Measurements from ENCODE around the gene MTX1. TPM values are rescaled to one million over a fixed set of nuclear protein-coding genes. Genes with fewer than 3 reads are reported as not detected.
A peak's percentile ranks its signal among the peaks of the same experiment; 100 is the strongest.

Gene MTX1
- total RNA-seq, 2 donors from 2014 or later, result 42.6 to 53.0 TPM

- H3K27me3 Mint-ChIP-seq, result no peaks in the 10 kb centered on the region
- H3K36me3 Mint-ChIP-seq, result no peaks in the 10 kb centered on the region
- peak; percentile 47 for DNase-seq (ENCODE audit: low spot score)
These were observed 29.9 kb upstream of the MTX1 start for GRCh38 chr1:155178441-155179111.

GRCh38 chr1:155179112-155180031 lies 29.1 kb upstream of the MTX1 start:
- no peak overlapping the region for H3K4me3 Mint-ChIP-seq
- DNase-seq (ENCODE audit: low spot score) (peak; percentile 34), ATAC-seq (no peak)
- no peaks in the 10 kb centered on the region for H3K36me3 Mint-ChIP-seq
- no peaks in the 10 kb centered on the region for H3K9me3 Mint-ChIP-seq
- no peaks in the 10 kb centered on the region for H3K27me3 Mint-ChIP-seq
- H3K4me1 Mint-ChIP-seq (ENCODE audit: low read depth in 2 of 2), result peaks cover 12 to 14% of the 10 kb centered on the region in 2 donors
- peak overlapping the region in 1 of 2 donors; percentile 7 for H3K27ac Mint-ChIP-seq

More at GRCh38 chr1:155178441-155179111, 29.9 kb upstream of the MTX1 start:
- H3K27ac Mint-ChIP-seq, result no peak overlapping the region
- H3K9me3 Mint-ChIP-seq, result no peaks in the 10 kb centered on the region
- ATAC-seq, result no peak
- H3K4me3 Mint-ChIP-seq, result no peak overlapping the region
- H3K4me1 Mint-ChIP-seq (ENCODE audit: low read depth in 2 of 2), result peaks cover 17 to 20% of the 10 kb centered on the region in 2 donors

- no peak overlapping the region for H3K4me3 Mint-ChIP-seq
- no peaks in the 10 kb centered on the region for H3K36me3 Mint-ChIP-seq
- H3K27me3 Mint-ChIP-seq, result no peaks in the 10 kb centered on the region
- no peak overlapping the region for H3K27ac Mint-ChIP-seq
- ATAC-seq (no peak), DNase-seq (ENCODE audit: low spot score) (no peak)
- peaks cover 5 to 6% of the 10 kb centered on the region in 2 donors for H3K4me1 Mint-ChIP-seq (ENCODE audit: low read depth in 2 of 2)
- H3K9me3 Mint-ChIP-seq, result no peaks in the 10 kb centered on the region
These were observed 27.0 kb upstream of the MTX1 start for GRCh38 chr1:155181371-155182051.

GRCh38 chr1:155182052-155182550 lies 26.4 kb upstream of the MTX1 start:
- Mint-ChIP-seq H3K27ac (no peak overlapping the region), H3K36me3 (no peaks in the 10 kb centered on the region)
- DNase-seq (ENCODE audit: low spot score), result no peak

GRCh38 chr1:155183775-155184221 lies 24.7 kb upstream of the MTX1 start:
- Mint-ChIP-seq H3K27me3 (no peaks in the 10 kb centered on the region), H3K27ac (no peak overlapping the region), H3K4me3 (no peak overlapping the region), H3K36me3 (no peaks in the 10 kb centered on the region), H3K4me1 (ENCODE audit: low read depth in 2 of 2) (peaks cover 0 to 5% of the 10 kb centered on the region in 2 donors), H3K9me3 (no peaks in the 10 kb centered on the region)
- ATAC-seq (no peak), DNase-seq (ENCODE audit: low spot score) (no peak)

More at GRCh38 chr1:155182052-155182550, 26.4 kb upstream of the MTX1 start:
- Mint-ChIP-seq H3K27me3 (no peaks in the 10 kb centered on the region), H3K4me1 (ENCODE audit: low read depth in 2 of 2) (no peaks in the 10 kb centered on the region), H3K9me3 (no peaks in the 10 kb centered on the region), H3K4me3 (no peak overlapping the region)
- ATAC-seq, result no peak

GRCh38 chr1:155184351-155184811 lies 24.1 kb upstream of the MTX1 start:
- H3K4me3 Mint-ChIP-seq, result no peak overlapping the region
- H3K27ac Mint-ChIP-seq, result no peak overlapping the region
- no peaks in the 10 kb centered on the region for H3K36me3 Mint-ChIP-seq
- no peaks in the 10 kb centered on the region for H3K9me3 Mint-ChIP-seq
- DNase-seq (ENCODE audit: low spot score), result no peak
- H3K4me1 Mint-ChIP-seq (ENCODE audit: low read depth in 2 of 2), result peaks cover 0 to 5% of the 10 kb centered on the region in 2 donors
- no peak for ATAC-seq
- H3K27me3 Mint-ChIP-seq, result no peaks in the 10 kb centered on the region

GRCh38 chr1:155184835-155185782 lies 23.4 kb upstream of the MTX1 start:
- no peaks in the 10 kb centered on the region for H3K27me3 Mint-ChIP-seq
- no peaks in the 10 kb centered on the region for H3K36me3 Mint-ChIP-seq
- H3K4me3 Mint-ChIP-seq, result no peak overlapping the region
- ATAC-seq (peak; percentile 17 to 25), DNase-seq (ENCODE audit: low spot score) (peak; percentile 49)
- peaks cover 0 to 5% of the 10 kb centered on the region in 2 donors for H3K4me1 Mint-ChIP-seq (ENCODE audit: low read depth in 2 of 2)
- no peak overlapping the region for H3K27ac Mint-ChIP-seq
- no peaks in the 10 kb centered on the region for H3K9me3 Mint-ChIP-seq

GRCh38 chr1:155185783-155186066 lies 22.8 kb upstream of the MTX1 start:
- Mint-ChIP-seq H3K27me3 (no peaks in the 10 kb centered on the region), H3K4me1 (ENCODE audit: low read depth in 2 of 2) (peaks cover 0 to 5% of the 10 kb centered on the region in 2 donors), H3K36me3 (no peaks in the 10 kb centered on the region), H3K4me3 (no peak overlapping the region), H3K27ac (no peak overlapping the region), H3K9me3 (no peaks in the 10 kb centered on the region)
- DNase-seq (ENCODE audit: low spot score), result no peak
- peak in 1 of 2 donors; percentile 14 for ATAC-seq

- Mint-ChIP-seq H3K27me3 (no peaks in the 10 kb centered on the region), H3K27ac (no peak overlapping the region), H3K4me1 (ENCODE audit: low read depth in 2 of 2) (peaks cover 0 to 5% of the 10 kb centered on the region in 2 donors), H3K36me3 (no peaks in the 10 kb centered on the region), H3K9me3 (no peaks in the 10 kb centered on the region), H3K4me3 (no peak overlapping the region)
- ATAC-seq, result no peak
- DNase-seq (ENCODE audit: low spot score), result peak; percentile 28
These were observed 22.3 kb upstream of the MTX1 start for GRCh38 chr1:155186067-155186793.

GRCh38 chr1:155186794-155187455 lies 21.6 kb upstream of the MTX1 start:
- H3K9me3 Mint-ChIP-seq, result no peaks in the 10 kb centered on the region
- H3K36me3 Mint-ChIP-seq, result no peaks in the 10 kb centered on the region
- no peaks in the 10 kb centered on the region for H3K27me3 Mint-ChIP-seq
- DNase-seq (ENCODE audit: low spot score) (peak; percentile 20), ATAC-seq (peak; percentile 4 to 43)
- no peak overlapping the region for H3K4me3 Mint-ChIP-seq
- peaks cover under 1 to 6% of the 10 kb centered on the region in 2 donors for H3K4me1 Mint-ChIP-seq (ENCODE audit: low read depth in 2 of 2)
- H3K27ac Mint-ChIP-seq, result peak overlapping the region in 1 of 2 donors; percentile 9

GRCh38 chr1:155187456-155187891 lies 21.0 kb upstream of the MTX1 start:
- DNase-seq (ENCODE audit: low spot score), result peak; percentile 12
- no peak overlapping the region for H3K4me3 Mint-ChIP-seq
- no peaks in the 10 kb centered on the region for H3K27me3 Mint-ChIP-seq
- no peak for ATAC-seq
- no peaks in the 10 kb centered on the region for H3K9me3 Mint-ChIP-seq
- peaks cover 6 to 12% of the 10 kb centered on the region in 2 donors for H3K4me1 Mint-ChIP-seq (ENCODE audit: low read depth in 2 of 2)
- peak overlapping the region; percentile 9 to 32 for H3K27ac Mint-ChIP-seq
- no peaks in the 10 kb centered on the region for H3K36me3 Mint-ChIP-seq

GRCh38 chr1:155188268-155188667 lies 20.2 kb upstream of the MTX1 start:
- Mint-ChIP-seq H3K4me1 (ENCODE audit: low read depth in 2 of 2) (peaks cover 10 to 14% of the 10 kb centered on the region in 2 donors), H3K27me3 (no peaks in the 10 kb centered on the region), H3K27ac (peak overlapping the region; percentile 32 to 37), H3K4me3 (peak overlapping the region; percentile 1), H3K36me3 (no peaks in the 10 kb centered on the region), H3K9me3 (no peaks in the 10 kb centered on the region)
- ATAC-seq (no peak), DNase-seq (ENCODE audit: low spot score) (no peak)
